ENCODE results near the gene CUBN. TPM values are rescaled to one million over a fixed set of nuclear protein-coding genes. Genes with fewer than 3 reads are reported as not detected.

The CUBN gene
- total RNA-seq, 4 donors from 2014 or later = 13.4 to 31.0 (median 19.7) TPM

- peaks cover 0 to 6% of the 10 kb centered on the region in 2 donors for H3K4me1 ChIP-seq
- TF ChIP-seq POLR2A (IDR thresholded peaks at IDR 0.05) (no peak), CTCF (IDR thresholded peaks at IDR 0.05) (no peak)
- DNase-seq = no peak
- no peaks in the 10 kb centered on the region for H3K9me3 ChIP-seq
- H3K27ac ChIP-seq = no peak overlapping the region
- no peaks in the 10 kb centered on the region for H3K27me3 ChIP-seq
- 73 to 78% methylated on average over 3 of the region's 3 CpGs for WGBS, 2 donors
- no peak overlapping the region for H3K4me3 ChIP-seq (replicated peaks in 1 of 3)
- intact Hi-C loops (cut with DNase I) = loop anchor here (10.0 kb wide), 1 partner anchor 872 kb away; no protein-coding TSS in a partner anchor
- no peaks in the 10 kb centered on the region for H3K36me3 ChIP-seq
Observed at GRCh38 chr10:16776896-16777295, 352.7 kb downstream of the CUBN start.

Small RNA genes lying within 50 kb of the gene (small RNA-seq; reads per million reads assigned to genes)
- gene AC067747.1 = not detected

Other genes with a start within 250 kb of the CUBN start
- gene TRDMT1, start 71.9 kb upstream of the CUBN start, total RNA-seq = 10 to 100 TPM; 29.4 to 39.7 (median 31.7) TPM
- 1,000 to 10,000 TPM; 2,201 to 4,711 (median 2,567) TPM for gene VIM, start 98.4 kb upstream of the CUBN start, total RNA-seq